Measurements from ENCODE around the gene EIF2AK3.
"Not testable (repeated sequence)": the region's sequence is repeated elsewhere in the genome, so short reads cannot be mapped to it uniquely, and the experiment has no call there.

The EIF2AK3 gene

DNA sequence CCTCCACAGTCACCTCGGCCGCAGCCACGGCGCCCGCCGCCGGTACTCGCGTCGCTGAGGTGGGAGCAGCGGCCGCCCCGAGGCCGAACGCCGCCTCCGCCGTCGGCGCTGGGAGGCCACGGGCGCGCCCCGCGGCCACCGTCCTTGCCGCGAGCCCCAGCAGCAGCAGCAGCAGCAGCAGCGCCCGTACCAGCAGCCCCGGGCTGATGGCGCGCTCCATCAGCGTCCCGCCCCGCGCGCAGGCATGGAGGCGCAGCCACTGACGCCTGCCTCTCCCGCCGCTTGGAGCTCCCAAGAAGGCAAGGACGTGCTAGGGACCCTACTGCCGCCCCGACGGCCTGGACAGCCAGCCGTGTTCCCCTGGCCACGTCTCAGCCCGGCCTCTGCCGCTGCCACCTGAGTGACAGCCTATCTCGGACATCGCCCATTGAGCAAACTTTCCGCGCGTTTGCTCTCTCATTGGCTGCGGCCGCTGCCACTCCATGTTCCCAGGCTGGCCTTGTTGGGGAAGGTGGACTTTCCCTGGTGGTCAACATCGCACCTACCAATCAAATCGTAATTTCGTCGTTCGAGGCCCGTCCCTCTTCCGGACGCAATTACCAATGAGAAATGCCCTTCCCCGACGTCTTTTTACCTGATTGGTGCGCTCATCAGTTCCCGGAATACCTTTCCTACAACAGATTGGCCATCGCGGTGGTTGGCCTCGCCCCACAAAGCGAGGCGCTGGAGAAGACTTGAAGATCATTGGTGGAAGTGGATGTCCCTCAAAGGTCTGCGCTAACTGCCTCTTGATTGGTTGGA, at the start of gene EIF2AK3:
Gene EIF2AK3 (minus strand): TSS at position 410 of the 801 bp plus-strand sequence. CDS start 190 bp downstream, at position 220.
- peak; percentile 99 for DNase-seq

DNA sequence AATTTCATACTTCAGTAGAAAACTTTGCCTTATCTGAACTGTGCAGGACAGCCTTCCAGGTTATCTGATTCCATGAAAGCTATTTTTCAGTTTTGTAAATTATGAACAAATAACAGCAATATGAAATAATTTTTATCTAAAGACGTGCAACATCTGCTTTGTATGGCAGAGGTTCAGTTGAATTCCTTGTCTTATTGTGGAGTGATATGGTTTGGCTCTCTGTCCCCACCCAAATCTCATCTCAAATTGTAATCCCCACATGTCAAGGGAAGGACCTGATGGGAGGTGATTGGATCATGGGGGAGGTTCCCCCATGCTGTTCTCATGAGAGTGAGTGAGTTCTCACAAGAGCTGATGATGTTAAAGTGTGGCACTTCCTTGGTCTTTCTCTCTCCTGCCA, 46.1 kb upstream of the EIF2AK3 start:
- DNase-seq = no peak

DNA sequence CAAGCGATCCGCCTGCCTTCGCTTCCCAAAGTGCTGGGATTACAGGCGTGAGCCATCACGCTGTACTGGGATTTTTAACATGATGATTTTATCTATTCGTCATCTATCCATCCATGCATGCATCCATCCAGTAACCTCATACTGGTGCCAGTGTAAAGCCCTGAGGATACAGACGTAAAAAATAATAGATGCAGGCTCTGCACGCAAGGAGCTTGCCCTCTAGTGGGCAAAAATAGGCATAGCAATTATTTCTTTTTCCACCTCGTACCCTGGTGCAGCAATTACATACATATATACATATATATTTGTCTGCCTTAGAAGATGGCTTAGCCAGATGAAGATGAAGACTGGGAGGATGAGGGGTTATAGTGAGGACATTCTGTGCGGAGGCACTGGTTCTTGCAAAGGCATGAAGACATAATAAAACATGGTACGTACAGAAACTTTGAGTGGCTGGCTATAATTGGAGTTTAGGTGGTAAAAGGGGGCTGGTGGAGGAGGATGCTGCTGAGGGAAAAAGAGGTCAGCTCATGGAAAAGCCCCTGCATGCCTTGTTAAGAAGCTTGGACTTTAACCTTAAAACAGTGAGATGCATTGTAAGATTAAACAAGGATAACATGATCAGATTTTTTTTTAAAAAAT, 44.6 kb upstream of the EIF2AK3 start:
- DNase-seq = peak; percentile 60

DNA sequence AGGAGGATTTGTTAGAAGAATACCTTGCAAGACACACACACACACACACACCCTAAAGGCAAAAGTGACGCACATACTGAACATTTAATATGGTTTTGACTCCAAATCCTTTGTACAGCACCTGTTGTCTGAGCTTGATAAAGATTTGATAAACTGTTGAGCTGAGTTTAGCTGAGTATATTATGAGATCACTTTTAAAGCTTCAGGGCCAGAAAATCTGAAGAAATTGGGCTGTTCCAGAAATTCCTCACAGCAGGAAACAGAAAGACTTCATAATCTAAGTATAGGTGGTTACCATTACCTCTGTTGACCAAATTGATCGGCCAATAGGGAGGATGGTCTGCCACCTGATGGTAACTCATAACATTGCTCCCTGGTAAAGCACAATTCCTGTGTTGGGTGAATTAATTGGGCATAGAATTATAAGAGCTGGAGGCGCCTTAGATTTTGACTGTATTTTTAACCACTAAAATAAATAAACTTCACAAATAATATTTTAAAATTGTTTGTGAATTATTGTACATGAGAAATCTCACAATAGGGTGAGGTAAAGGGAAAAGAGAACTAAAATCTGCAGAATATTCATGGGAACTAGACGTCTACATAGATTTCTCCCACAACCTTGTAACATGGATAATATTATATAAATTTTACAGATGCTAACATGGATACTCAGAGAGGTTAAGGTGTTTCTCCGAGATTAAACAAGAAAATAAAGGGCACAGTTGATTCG, 42.4 kb upstream of the EIF2AK3 start:
- DNase-seq = peak; percentile 51

DNA sequence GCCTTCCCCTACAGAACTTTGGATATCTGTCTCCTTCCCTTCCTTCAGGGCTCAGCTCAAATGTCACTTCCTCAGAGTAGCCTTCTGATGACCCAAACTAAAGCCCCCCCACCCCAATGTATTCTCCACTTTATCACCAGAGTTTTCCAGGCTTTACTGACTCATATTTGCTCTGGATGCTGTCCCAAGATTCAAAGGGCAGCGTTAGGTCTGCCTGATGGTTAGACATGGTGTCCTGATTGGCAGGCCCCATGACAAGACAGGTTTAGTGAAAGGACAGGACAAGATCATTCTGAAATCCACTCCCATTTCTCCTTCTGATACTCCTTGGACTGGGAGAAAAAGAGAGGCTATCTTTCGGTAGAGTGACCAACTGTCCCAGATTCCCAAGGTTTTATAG, 41.6 kb upstream of the EIF2AK3 start:
- DNase-seq = no peak

DNA sequence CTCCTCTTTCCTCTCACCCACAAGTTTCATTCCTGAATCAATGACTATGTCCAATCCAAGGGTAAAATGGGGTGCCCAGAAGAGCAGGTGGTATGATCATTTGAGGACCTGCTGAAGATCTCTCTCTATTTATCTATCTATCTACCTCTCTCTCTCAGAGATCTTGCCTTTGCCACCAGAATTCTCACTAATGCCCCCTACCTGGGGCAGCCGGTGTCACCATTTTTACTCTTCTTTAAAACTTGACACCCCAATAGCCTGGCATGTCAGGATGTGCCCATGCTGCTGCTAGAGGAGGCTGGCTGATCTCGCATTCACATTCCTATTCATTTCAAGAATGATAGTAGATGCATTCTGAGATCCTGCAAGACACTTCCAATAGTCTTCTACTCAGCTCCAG, 40.0 kb upstream of the EIF2AK3 start:
- no peak for DNase-seq

DNA sequence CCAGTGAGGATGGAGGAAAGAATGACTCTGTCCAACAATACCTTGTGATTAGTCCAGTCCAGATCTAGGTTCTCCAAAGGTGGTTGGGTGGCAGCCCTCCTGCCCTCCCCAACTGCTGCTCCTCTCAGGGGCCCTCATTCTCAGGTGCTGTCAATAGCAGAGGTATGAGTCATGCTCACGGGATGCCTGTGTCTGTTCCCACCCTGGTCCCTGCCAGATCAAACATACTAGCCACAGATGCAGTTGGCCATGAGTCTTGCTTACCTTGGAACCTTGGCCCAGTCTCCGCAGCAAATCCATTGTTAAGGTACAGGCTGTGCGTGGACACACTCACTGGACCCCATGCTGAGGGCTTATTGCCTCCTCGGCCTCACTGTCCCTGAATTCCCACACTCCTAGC, 39.3 kb upstream of the EIF2AK3 start:
- no peak for DNase-seq

DNA sequence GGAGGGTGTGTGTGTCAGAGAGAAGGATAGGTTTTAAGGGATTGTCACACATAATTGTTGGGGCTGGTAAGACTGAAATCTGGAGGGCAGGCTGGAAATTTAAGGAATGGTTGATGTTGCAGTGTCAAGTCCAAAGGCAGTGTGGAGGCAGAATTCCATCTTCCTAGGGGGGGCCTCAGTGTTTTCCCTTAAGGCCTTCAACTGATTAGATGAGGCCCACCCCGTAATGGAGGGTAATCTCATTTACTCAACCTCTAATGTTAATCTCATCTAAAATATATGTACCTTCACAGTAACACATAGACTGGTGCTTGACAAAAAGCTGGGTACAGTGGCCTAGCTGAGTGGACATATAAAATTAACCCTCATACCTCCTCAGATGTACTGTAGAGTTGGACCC, 33.4 kb upstream of the EIF2AK3 start:
- DNase-seq = no peak

DNA sequence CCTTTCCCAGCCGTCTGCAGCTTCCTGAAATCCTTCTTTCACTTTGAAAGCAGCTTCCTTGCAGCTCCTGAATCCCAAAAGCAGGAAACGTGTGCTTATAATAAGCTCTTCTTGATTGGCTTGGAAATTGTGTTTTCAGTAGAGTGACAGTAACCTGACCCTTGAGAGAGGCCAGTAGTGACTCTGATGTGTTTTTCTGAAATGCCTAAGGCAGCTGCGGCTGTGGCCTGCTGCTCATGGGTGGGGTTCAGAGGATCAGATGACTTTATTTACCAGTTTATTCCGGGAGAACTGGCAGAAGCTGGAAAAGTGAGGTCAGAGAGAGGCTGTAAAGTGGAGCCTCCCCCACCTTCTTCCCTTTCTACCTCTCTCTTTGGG, 32.3 kb upstream of the EIF2AK3 start:
- DNase-seq = no peak

DNA sequence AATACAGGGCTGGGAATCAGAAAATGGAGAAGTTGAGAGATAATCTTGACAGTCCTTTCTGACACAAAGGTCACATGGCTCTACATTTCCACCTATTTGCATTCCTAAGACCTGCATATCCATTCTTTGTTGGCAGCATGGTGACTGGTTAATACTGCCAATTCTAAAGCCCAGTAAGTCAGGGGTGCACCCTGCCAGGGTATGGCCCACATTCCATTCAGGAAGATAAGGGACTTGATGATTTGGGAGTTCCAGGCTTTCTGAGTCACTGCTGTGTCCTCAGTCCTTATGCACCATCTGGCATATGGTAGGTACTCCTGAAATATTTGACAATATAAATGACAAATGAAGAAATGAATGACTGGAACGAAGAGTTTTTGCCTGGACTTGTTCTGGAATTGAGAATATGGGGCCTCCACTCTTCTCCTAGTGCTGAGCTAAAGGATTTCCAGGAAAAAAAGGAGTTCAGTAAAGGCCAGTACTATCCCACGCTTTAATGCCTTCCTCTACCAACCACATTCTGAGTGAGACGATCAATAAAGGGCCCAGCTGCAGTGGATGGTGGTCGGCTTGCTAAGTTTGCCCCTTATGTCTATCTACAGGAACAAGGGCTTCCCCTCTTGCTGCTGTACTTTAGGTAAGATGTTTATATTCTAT, 31.7 kb upstream of the EIF2AK3 start:
- no peak for DNase-seq

DNA sequence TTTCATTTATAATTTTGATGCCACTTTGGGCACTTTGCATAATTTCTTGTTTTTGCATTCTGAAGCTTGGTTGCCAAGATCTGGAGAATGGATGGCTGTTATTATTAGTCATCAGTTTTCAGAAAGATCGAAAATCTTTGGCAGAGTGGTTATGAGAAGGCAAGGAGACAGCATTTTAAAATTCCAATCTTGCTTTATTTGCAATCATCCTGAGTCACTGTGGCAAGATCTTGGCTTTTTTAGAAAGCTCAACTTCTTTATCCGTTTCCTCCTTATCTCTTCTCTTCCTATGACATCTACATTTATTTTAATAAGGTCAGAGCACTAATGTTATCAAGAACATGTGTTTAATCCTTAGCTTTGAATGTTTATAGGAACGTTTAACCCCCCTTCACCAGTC, 31.1 kb upstream of the EIF2AK3 start:
- no peak for DNase-seq

DNA sequence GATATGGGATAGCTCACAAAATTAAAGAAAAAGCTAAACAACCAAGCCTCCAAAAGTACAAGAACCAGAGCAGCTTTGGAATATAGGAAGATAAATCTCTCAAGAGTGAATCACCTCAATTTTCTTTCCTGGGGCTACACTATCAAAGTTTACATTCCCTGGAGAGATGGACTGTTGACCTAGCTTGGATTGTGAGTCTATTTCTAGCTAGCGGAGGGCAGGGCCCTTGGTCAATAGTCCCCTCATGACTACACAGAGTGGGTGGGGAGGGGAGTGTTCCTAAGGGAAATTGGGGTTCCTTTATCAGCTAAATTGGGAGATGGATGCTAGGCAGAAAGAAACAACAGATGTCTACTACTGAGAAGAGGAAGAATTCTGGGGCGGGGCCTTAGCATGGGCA, 29.9 kb upstream of the EIF2AK3 start:
- no peak for DNase-seq

DNA sequence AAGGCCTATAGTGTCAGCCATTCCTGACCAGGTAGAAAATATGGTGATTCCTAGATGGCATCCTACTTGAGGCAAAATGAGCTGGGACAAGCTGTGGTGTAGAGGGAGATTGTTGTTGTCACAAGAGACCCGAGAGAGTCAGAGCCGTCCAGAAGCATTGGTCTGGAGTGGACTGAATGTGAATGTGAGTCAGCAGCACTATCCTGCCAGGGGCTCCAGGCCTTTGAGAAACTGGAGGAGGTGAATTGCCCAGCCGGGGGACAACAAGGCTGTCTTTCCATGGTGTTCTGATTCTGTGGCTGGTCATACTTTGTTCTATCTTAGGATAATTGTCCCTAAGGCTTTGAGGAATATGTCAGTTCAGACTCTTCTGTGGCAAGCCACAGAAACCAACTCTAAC, 29.4 kb upstream of the EIF2AK3 start:
- no peak for DNase-seq

DNA sequence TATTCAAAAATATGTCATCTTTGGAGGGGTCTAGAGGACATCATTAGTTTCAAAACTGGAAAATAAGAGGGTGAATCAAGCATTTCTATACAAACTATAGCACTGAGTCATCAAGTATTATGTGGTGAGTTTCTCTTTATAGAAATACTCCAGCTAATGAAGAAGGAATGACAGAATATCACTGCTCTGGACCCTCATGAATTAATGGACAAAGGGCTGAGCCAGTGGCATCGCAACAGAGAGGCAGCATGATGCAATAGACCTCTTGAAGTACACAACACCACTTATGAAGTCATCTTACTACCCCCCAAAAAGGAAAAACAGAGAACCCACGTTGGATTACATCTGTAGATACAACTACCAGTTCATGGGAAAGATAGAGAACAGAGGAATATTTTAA, 27.4 kb upstream of the EIF2AK3 start:
- no peak for DNase-seq

DNA sequence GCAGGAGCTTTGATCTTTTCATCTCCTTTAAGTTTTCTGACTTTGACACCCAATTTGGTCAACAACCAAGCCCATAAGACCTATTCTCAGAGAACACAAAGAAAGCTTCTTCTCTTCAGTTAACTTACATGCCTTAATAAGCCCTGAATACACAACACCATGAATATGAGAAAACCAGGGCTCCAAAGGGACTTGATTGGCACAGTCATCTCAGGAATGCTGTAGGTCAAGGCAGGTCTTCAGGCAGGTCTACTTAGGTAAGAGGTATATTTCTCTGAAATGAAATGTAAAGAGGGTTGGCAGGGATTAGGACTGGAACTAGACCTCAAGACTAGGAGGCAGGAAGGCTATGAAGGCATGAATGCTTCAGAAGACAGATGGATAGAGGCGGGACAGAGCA, 24.4 kb upstream of the EIF2AK3 start:
- no peak for DNase-seq

DNA sequence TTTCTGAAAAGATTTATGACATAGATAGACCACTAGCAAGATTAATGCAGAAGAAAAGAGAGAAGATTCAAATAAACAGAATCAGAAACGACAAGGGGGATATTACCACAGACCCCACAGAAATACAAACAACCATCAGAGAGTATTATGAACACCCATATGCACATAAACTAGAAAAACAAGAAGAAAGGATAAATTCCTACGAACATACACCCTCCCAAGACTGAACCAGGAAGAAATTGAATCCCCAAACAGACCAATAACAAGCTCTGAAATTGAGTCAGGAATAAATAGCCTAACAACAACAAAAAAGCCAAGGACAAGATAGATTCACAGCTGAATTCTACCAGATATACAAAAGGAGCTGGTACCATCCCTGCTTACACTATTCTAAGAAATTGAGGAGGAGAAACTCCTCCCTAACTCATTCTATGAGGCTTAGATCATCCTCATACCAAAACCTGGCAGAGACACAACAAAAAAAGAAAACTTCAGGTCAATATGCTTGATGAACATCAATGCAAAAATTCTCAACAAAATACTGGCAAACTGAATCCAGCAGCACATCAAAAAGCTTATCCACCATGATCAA, 18.1 kb upstream of the EIF2AK3 start:
- DNase-seq = not testable (repeated sequence)

DNA sequence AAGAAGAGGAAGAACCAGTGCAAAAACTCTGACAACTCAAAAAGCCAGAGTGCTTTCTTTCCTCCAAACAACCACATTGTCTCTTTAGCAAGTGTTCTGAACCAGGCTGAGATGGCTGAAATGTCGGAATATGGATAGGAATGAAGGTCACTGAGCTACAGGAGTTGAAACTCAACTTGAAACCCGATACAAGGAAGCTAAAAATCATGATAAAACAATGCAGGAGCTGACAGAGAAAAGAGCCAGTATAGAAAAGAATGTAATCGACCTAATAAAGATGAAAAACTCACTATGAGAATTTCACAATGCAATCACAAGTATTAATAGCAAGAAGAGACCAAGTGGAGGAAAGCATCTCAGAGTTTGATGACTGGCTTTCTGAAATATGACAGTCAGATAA, 15.0 kb upstream of the EIF2AK3 start:
- no peak for DNase-seq

DNA sequence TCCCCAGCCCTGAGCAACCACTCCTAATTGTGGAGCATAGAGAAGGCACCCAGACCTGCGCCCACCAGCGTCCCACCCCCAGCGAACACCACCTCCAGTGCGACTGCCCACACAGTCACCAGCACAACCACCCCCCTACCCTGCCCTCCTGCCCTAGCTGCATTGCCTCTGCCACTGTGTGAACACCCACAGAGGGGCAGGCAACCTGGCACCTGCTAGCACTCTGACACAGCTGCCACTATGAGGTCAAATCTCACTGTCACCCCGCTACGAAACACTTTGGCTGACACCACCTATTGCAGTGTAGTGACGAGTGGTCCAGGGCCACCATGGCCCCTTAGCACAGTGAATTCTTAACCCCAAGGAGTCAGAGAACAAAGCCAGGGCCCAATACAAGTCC, 14.1 kb upstream of the EIF2AK3 start:
- DNase-seq = no peak

DNA sequence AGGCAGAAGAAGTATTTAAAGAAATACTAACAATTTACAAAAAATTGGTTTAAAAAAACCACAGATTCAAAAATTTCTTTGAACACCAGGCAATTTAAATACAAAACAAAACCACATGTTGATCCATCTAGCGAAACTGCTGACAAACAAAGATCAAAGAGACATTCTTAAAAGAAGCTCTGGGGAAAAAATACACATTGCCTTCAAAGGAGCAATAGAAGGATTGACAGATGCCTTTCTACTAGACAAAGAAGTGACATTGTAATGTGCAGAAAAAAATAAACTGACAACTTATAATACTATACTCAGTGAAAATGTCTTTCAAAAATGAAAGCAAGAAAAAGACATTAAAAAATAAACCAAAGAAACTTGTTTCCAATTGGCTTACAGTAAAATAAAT, 12.6 kb upstream of the EIF2AK3 start:
- DNase-seq = no peak

DNA sequence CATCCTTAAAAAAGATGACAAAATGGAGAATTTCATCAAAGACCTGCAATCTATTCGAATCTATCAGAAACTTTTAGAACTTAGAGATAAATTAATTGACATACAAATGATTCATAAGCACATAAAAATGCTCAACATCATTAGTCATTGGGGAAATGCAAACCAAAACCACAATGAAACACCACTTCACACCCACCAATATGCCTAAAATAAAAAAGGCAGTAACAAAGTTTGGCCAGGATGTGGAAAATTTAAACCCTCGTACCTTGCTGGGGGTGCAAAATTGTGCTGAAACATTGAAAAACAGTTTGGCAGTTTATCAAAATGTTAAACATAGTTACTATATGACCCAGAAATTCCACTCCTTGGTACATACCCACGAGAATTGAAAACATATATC, 11.5 kb upstream of the EIF2AK3 start:
- DNase-seq = peak; percentile 35

DNA sequence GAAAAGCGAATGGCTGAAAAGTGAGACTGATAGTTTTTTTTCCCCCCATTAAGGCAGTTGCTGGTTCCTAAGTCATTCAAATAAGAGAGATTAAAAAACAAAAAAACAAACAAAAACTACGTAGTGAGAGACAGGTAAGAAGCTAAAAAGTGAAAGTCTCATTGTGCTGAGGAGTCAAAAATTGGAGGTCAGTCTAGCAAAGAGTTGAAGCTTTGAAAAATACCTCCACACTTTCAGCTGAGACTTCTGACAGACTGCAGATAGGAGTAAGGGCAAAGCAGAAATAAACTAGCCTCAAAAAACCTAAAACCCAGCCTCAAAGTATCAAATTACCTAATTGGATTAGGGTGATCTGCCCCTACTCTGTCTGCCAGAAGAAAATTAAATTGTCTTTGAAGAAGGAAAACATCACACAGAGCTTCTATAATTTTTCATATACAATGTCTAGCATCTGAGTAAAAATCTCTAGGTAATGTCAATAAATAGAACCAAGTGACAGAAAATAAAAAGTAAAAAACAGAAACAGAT, 10.9 kb upstream of the EIF2AK3 start:
- no peak for DNase-seq

DNA sequence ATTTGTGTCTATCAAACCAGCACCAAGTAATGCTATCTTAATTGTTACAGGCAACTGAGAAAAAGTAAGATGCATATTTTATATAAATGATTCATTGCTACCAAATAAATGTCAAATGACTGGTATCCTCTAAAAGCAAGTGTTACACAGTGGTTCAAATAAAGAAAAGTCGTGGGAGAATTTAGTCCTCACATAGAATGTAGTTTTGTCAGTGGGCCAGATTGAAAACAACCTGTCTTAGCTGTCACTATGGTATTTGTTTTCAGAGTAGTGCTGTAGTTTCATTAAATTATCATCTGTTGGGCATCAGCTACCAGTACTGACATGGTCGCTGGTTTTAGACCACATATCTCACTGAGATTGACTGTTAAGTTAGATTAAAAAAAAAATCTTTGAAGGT, 10.2 kb upstream of the EIF2AK3 start:
- DNase-seq = no peak

DNA sequence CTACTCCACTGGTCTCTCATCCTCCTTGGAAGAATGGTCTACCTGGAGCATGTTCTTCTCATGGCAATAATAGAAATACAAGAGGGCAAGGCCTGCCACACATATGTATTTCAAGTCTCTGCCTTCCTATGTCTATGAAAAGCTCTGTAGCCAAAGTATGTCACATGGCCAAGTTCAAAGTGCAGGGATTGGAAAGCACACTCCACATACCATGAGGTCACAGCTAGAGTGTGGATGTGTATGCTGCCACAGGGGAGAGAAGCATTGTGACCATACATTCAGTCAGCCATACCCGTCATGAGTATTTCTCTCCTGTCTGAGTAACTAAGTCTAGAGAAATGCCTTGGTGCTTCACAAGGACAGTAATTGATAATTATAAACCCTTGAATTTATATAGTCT, 8.8 kb upstream of the EIF2AK3 start:
- DNase-seq = no peak
